ENCODE measurements around the gene ZXDC.

ZXDC gene

GRCh38 chr3:126475413-126476114 lies at the start of gene ZXDC:
ZXDC (minus strand) TSS chr3:126475891; CDS start chr3:126475865, 26 bp downstream.
- H3K27me3 Mint-ChIP-seq = no peaks in the 10 kb centered on the region

DNA sequence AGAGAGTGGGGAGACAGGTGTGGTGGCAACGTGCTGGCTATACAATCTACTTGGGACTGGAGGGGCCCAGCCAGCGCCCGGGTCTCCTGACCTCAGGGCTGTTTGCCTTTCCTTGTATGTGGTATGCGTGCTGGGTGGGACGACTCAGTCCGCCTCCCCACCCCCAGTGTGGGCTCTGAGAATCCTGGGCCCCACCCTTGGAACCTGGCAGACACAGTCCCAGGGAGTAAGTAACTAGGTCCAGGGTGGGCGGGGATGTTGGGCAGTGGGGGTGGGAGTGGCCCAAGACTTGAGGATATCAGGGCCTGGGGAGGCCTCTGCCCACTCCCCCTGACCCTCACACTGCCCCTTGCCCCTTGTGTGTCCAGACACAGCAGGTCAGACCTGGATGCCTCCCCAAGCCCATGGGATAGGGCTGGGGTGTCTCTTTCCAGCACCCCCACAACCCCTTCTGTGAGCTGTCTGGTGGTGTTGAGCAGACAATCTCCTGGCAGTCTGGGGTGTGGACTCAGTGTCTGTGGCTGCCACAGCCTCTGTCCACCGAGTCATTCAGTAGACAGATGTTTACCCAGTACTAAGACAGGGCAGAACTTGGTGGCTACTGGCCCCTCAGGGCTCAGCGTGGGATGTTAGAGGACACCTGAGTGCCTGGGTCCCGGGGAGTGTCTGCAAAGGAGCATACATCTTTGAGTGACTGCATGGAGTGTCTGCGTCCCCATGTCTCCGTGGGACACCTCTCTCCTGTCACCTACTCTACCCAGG lies 49.6 kb upstream of the ZXDC start:
- Mint-ChIP-seq H3K9me3 (no peaks in the 10 kb centered on the region), H3K36me3 (ENCODE audit: low read depth) (no peaks in the 10 kb centered on the region), H3K27me3 (peaks cover 10% of the 10 kb centered on the region), H3K27ac (no peak overlapping the region), H3K4me3 (no peak overlapping the region), H3K4me1 (no peaks in the 10 kb centered on the region)
- ATAC-seq = no peak
- DNase-seq = no peak

More at GRCh38 chr3:126475413-126476114, at the start of gene ZXDC:
- Mint-ChIP-seq H3K36me3 (ENCODE audit: low read depth) (peaks cover 18% of the 10 kb centered on the region), H3K27ac (peak within 1 kb of the TSS; percentile 88), H3K4me1 (peaks cover 45% of the 10 kb centered on the region), H3K4me3 (peak within 1 kb of the TSS; percentile 90), H3K9me3 (no peaks in the 10 kb centered on the region)
- ATAC-seq = peak; percentile 84
- DNase-seq = peak; percentile 94

- H3K9me3 Mint-ChIP-seq = no peaks in the 10 kb centered on the region
- no peak overlapping the region for H3K27ac Mint-ChIP-seq
- no peaks in the 10 kb centered on the region for H3K36me3 Mint-ChIP-seq (ENCODE audit: low read depth)
- no peak overlapping the region for H3K4me3 Mint-ChIP-seq
- DNase-seq (no peak), ATAC-seq (no peak)
- H3K27me3 Mint-ChIP-seq = peaks cover 10% of the 10 kb centered on the region
- H3K4me1 Mint-ChIP-seq = no peaks in the 10 kb centered on the region
These were observed 48.8 kb upstream of the ZXDC start for GRCh38 chr3:126524429-126524988.

DNA sequence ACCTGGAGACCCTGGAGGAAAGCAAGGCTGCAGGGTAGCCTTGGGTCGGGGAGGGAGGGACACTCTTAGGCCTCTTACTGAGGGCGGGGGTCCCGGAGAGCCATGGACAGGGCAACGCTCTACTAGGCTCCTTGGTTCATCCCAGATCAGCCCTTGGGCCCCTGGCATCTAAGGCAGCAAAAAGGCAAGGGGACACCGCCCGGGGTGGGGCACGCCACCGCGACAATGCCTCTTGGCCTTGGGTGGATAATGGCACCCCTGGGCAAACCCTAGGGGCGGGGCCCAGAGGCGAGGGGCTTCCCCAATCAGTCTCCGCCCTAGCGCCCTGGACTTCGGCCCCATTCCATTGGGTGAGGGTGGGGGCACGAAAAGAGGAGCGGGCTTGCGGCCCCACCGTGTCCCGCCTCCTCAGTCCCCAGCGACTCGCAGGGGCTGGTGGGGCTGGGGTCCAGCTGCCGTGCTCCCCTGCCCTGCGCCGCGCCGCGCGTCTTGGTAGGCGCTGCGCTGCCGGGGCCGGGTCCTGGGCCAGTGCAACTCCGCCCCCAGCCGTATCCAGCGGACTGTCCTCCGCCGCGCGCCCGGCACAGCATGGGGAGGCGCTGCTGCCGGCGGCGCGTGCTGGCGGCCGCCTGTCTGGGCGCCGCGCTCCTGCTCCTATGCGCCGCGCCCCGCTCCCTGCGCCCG lies 48.2 kb upstream of the ZXDC start, which contains the start of gene CHST13:
Gene CHST13, plus strand, starts transcription at position 411 of the 684 bp plus-strand sequence. Its CDS starts 178 bp downstream, at position 589.
- Mint-ChIP-seq H3K27ac (no peak within 1 kb of the TSS), H3K27me3 (peaks cover 10% of the 10 kb centered on the region), H3K9me3 (no peaks in the 10 kb centered on the region), H3K4me1 (no peaks in the 10 kb centered on the region), H3K36me3 (ENCODE audit: low read depth) (no peaks in the 10 kb centered on the region), H3K4me3 (no peak within 1 kb of the TSS)
- DNase-seq = no peak
- peak; percentile 35 for ATAC-seq

- H3K27me3 Mint-ChIP-seq = peaks cover 10% of the 10 kb centered on the region
These were observed 46.7 kb upstream of the ZXDC start for GRCh38 chr3:126522363-126522788.

GRCh38 chr3:126521122-126521891 lies 45.6 kb upstream of the ZXDC start:
- Mint-ChIP-seq H3K27ac (no peak overlapping the region), H3K9me3 (no peaks in the 10 kb centered on the region), H3K27me3 (peaks cover 10% of the 10 kb centered on the region), H3K36me3 (ENCODE audit: low read depth) (no peaks in the 10 kb centered on the region), H3K4me3 (no peak overlapping the region), H3K4me1 (no peaks in the 10 kb centered on the region)
- ATAC-seq = no peak
- DNase-seq = no peak

More at GRCh38 chr3:126522363-126522788, 46.7 kb upstream of the ZXDC start:
- DNase-seq (peak; percentile 51), ATAC-seq (no peak)
- H3K36me3 Mint-ChIP-seq (ENCODE audit: low read depth) = no peaks in the 10 kb centered on the region
- H3K9me3 Mint-ChIP-seq = no peaks in the 10 kb centered on the region
- H3K4me1 Mint-ChIP-seq = no peaks in the 10 kb centered on the region
- H3K27ac Mint-ChIP-seq = no peak overlapping the region
- no peak overlapping the region for H3K4me3 Mint-ChIP-seq

DNA sequence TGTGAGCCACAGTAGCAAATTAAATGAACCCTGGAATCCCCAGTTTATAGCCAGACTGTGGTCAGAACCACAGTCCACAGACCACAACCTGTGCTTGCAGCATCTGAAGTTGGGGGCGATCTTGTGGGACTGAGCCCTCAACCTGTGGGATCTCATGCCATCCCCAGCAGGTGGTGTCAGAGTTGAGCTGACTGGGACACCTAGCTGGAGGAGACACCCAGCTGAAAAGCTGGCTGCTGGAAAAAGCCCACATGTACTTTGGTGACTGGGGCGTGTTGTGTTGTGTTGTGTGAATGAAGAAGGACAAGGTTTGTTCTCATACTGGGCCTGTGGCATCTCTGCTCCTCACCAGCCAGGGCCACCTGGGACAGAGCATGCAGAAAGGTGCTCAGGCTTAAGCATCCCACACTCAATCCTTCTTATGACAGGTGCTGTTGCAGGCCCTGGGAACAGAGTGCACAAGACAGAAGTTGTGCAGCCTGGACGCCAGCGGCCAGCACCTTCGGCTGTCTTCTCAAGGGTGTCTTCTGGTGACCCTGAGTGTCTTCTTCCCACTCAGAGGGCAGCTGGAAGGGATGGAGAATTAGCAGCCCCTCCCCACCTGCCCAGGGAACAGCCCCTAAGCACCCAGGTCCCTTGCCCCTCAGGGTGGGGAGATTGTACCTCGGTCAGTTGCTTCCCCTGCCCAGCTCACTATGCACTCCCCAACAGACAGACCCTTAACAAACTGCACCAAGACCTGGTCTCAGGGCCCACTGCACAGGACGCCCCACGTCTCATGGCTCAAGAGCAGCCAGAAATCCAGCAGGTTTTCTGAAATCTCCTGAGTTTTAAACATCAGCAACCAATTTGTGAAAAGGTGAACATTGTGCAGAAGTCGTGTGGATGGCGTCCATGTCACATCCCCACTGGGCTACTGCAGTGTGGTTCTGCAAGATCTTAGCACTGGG lies 44.1 kb upstream of the ZXDC start:
- Mint-ChIP-seq H3K36me3 (ENCODE audit: low read depth) (no peaks in the 10 kb centered on the region), H3K4me3 (no peak overlapping the region), H3K27me3 (peaks cover 8% of the 10 kb centered on the region), H3K9me3 (no peaks in the 10 kb centered on the region), H3K27ac (no peak overlapping the region), H3K4me1 (no peaks in the 10 kb centered on the region)
- DNase-seq (no peak), ATAC-seq (no peak)

DNA sequence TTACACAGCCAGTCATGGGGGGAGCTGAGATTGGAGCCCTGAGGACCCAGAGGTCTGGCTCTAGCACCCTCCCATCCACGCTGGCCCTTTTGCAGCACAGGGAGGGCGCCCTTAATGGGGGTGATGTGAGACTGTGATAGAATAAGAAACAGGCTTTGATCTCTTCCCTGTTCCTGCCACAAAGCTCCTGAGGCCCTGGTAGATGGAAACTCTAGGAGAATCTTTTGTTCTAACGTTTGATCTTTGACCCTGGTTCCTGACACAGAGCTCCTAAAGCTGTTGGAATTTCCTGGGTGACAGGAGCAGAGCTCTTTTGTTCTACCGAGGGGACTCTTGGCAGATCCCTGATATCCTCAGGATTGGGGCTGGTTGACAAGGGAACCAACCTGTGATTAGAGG lies 43.1 kb upstream of the ZXDC start:
- H3K36me3 Mint-ChIP-seq (ENCODE audit: low read depth) = no peaks in the 10 kb centered on the region
- H3K4me3 Mint-ChIP-seq = no peak overlapping the region
- H3K4me1 Mint-ChIP-seq = no peaks in the 10 kb centered on the region

GRCh38 chr3:126517986-126518778 lies 42.5 kb upstream of the ZXDC start:
- Mint-ChIP-seq H3K9me3 (no peaks in the 10 kb centered on the region), H3K27me3 (peaks cover 3% of the 10 kb centered on the region), H3K4me3 (no peak overlapping the region), H3K27ac (no peak overlapping the region), H3K4me1 (no peaks in the 10 kb centered on the region), H3K36me3 (ENCODE audit: low read depth) (no peaks in the 10 kb centered on the region)
- DNase-seq (no peak), ATAC-seq (no peak)

More for the DNA sequence above, 43.1 kb upstream of the ZXDC start:
- no peak for ATAC-seq
- H3K9me3 Mint-ChIP-seq = no peaks in the 10 kb centered on the region
- H3K27ac Mint-ChIP-seq = no peak overlapping the region
- DNase-seq = no peak
- H3K27me3 Mint-ChIP-seq = peaks cover 8% of the 10 kb centered on the region

DNA sequence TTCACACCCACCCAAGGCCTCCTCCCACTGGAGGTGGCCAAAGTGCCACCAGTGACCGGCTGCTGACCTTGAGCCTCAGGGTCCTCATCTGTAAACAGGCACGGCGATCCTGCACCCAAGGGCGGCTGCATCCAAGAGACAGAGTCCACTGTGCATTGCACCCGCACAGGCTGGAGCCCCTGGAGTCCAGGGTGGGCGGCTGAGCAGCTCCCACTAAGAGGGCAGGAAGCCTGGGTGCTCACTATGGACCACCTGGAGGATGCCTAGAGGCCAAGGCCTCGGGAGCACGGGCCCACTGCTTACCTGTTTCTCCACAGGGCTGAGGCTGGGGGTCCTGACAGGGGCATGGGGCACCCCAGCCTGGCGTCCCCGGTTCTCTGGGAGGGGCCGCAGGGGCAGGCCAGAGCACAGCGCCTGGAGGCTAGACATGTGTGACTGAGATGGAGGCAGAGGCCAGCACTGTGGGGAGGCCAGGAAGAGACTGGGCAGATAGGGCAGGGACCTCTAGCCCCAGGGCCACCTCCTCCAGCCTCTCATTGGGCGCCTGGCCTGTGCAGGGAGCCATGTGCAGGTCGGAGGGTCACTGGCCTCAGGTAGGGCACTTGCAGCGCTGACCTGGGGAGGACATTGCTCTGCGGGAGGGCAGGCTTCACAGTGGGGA lies 41.7 kb upstream of the ZXDC start, which contains the start of gene UROC1:
Gene UROC1, minus strand, starts transcription at position 483 of the 661 bp plus-strand sequence. Its CDS starts 54 bp downstream, at position 429.
- Mint-ChIP-seq H3K4me1 (no peaks in the 10 kb centered on the region), H3K27ac (no peak within 1 kb of the TSS), H3K36me3 (ENCODE audit: low read depth) (no peaks in the 10 kb centered on the region), H3K4me3 (no peak within 1 kb of the TSS), H3K9me3 (no peaks in the 10 kb centered on the region), H3K27me3 (no peaks in the 10 kb centered on the region)
- DNase-seq (no peak), ATAC-seq (no peak)

DNA sequence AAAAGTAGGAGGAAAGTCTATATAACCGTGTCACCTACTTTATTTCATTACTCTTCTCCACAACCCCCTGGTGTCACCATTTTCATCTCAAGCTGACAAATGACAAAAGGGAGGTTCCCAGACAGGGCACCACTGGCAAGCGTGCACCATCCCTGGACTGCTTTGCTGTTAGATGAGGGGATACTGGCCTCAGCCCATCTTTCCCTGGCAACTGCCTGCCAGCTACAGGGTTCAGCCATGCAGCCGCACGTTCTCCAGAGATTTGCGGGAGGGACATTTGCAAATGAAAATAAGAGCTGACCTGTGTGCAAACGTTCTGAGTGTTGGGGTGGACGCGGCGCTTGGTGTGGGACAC lies 41.2 kb upstream of the ZXDC start:
- DNase-seq = no peak
- ATAC-seq = no peak
- H3K9me3 Mint-ChIP-seq = no peaks in the 10 kb centered on the region
- no peak overlapping the region for H3K4me3 Mint-ChIP-seq
- no peaks in the 10 kb centered on the region for H3K36me3 Mint-ChIP-seq (ENCODE audit: low read depth)
- no peaks in the 10 kb centered on the region for H3K4me1 Mint-ChIP-seq
- no peak overlapping the region for H3K27ac Mint-ChIP-seq
- no peaks in the 10 kb centered on the region for H3K27me3 Mint-ChIP-seq

All from activated naive CD8-positive, alpha-beta T cell treated with anti-CD3 and anti-CD28 coated beads, Interleukin-2, amount 50 U/mL, for 24 hours (primary cell).